Measurements from ENCODE around the gene TMOD2. TPM values are rescaled to one million over a fixed set of nuclear protein-coding genes. Genes with fewer than 3 reads are reported as not detected.

TMOD2 gene
- total RNA-seq, 1 experiment from 2014 or later, result 2.8 TPM

DNA sequence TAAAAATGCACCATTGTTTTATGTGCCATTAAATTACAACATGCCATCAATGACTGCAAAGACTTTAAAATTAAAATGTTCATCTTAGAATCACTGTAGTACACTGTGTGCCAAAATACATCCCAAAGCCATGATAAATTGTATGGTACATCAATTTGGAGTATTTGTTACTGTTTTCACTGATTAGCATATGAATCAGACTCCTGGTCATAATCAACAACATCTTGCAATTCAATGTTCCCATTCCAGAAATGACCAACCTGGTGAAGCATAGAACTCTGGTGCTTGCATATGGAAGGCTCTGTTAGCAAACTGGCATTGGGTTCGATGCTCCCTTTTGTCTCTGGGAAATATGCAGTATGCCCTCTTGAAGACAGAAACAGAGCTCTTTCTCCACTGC, 36.5 kb upstream of the TMOD2 start:
- Mint-ChIP-seq H3K27me3 (ENCODE audit: insufficient read depth, unreplicated experiment) (no peaks in the 10 kb centered on the region), H3K4me3 (ENCODE audit: unreplicated experiment) (no peak overlapping the region), H3K4me1 (ENCODE audit: insufficient read depth, unreplicated experiment) (no peaks in the 10 kb centered on the region), H3K36me3 (ENCODE audit: insufficient read depth, unreplicated experiment) (peaks cover 4% of the 10 kb centered on the region), H3K27ac (ENCODE audit: low read depth, unreplicated experiment) (no peak overlapping the region), H3K9me3 (ENCODE audit: unreplicated experiment) (no peaks in the 10 kb centered on the region)
- intact Hi-C loops (cut with micrococcal nuclease), result no loop called here
- no peak for DNase-seq (ENCODE audit: unreplicated experiment)
- CTCF ChIA-PET, result interaction anchor here (0.6 to 0.7 kb wide), 2 partner anchors 65 to 357 kb away, joined by 3 read pairs; no protein-coding TSS in a partner anchor
- POLR2A ChIA-PET, result no interaction called here
- no TSS peak for BruUV-seq (replicated peaks)
- TF ChIP-seq, protein P1, sequence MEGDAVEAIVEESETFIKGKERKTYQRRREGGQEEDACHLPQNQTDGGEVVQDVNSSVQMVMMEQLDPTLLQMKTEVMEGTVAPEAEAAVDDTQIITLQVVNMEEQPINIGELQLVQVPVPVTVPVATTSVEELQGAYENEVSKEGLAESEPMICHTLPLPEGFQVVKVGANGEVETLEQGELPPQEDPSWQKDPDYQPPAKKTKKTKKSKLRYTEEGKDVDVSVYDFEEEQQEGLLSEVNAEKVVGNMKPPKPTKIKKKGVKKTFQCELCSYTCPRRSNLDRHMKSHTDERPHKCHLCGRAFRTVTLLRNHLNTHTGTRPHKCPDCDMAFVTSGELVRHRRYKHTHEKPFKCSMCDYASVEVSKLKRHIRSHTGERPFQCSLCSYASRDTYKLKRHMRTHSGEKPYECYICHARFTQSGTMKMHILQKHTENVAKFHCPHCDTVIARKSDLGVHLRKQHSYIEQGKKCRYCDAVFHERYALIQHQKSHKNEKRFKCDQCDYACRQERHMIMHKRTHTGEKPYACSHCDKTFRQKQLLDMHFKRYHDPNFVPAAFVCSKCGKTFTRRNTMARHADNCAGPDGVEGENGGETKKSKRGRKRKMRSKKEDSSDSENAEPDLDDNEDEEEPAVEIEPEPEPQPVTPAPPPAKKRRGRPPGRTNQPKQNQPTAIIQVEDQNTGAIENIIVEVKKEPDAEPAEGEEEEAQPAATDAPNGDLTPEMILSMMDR (IDR thresholded peaks at IDR 0.05; ENCODE audit: unreplicated experiment), result no peak

DNA sequence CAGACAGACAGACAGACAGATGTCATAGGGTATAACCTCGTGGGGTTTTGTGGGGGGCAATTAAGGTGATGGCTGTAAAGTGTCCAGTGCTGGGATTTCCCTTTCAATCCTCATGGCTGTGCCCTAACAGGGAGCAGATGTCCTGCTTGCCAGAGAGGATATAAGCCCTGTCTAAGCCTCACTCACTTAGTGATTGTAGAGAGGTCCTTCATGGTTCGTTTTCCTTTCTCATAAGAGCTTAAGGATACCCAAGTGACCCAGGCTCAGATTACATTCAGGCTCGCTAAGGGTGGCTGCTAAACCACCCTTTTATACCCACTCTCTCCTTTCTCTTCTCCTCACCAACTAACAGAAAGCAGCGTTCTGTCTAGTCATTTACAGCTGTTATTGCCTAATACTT, 33.2 kb upstream of the TMOD2 start:
- ChIA-PET CTCF (no interaction called here), POLR2A (no interaction called here)
- TF ChIP-seq, protein P1 (IDR thresholded peaks at IDR 0.05; ENCODE audit: unreplicated experiment), result no peak
- Mint-ChIP-seq H3K36me3 (ENCODE audit: insufficient read depth, unreplicated experiment) (peaks cover 17% of the 10 kb centered on the region), H3K9me3 (ENCODE audit: unreplicated experiment) (no peaks in the 10 kb centered on the region), H3K27ac (ENCODE audit: low read depth, unreplicated experiment) (no peak overlapping the region), H3K27me3 (ENCODE audit: insufficient read depth, unreplicated experiment) (no peaks in the 10 kb centered on the region), H3K4me3 (ENCODE audit: unreplicated experiment) (no peak overlapping the region), H3K4me1 (ENCODE audit: insufficient read depth, unreplicated experiment) (peaks cover 6% of the 10 kb centered on the region)
- no peak for DNase-seq (ENCODE audit: unreplicated experiment)
- no TSS peak for BruUV-seq (replicated peaks)
- intact Hi-C loops (cut with micrococcal nuclease), result no loop called here

DNA sequence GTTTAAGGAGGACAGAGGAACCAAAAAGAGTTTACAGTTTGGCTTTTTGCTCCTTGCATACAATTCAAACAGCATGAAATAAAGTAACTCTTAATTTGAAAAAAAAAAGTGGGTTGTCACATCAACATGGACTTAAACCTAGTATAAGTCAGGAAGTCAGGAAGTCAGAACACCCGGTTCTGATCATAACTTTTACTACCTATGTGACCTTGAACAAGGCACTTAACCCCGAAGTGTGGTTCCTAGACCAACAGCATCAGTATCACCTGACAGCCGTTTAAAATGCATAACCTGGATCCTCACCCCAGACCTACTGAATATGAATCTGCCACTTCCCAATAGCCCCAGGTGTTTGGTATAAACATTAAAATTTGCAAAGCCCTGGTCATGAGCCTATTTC, 32.7 kb upstream of the TMOD2 start:
- no TSS peak for BruUV-seq (replicated peaks)
- no peaks in the 10 kb centered on the region for H3K9me3 Mint-ChIP-seq (ENCODE audit: unreplicated experiment)
- TF ChIP-seq, protein P1 (IDR thresholded peaks at IDR 0.05; ENCODE audit: unreplicated experiment), result no peak
- no peak for DNase-seq (ENCODE audit: unreplicated experiment)
- H3K27ac Mint-ChIP-seq (ENCODE audit: low read depth, unreplicated experiment), result no peak overlapping the region
- H3K36me3 Mint-ChIP-seq (ENCODE audit: insufficient read depth, unreplicated experiment), result peaks cover 17% of the 10 kb centered on the region
- no peak overlapping the region for H3K4me3 Mint-ChIP-seq (ENCODE audit: unreplicated experiment)
- ChIA-PET CTCF (no interaction called here), POLR2A (no interaction called here)
- peaks cover 6% of the 10 kb centered on the region for H3K4me1 Mint-ChIP-seq (ENCODE audit: insufficient read depth, unreplicated experiment)
- intact Hi-C loops (cut with micrococcal nuclease), result no loop called here
- H3K27me3 Mint-ChIP-seq (ENCODE audit: insufficient read depth, unreplicated experiment), result no peaks in the 10 kb centered on the region

DNA sequence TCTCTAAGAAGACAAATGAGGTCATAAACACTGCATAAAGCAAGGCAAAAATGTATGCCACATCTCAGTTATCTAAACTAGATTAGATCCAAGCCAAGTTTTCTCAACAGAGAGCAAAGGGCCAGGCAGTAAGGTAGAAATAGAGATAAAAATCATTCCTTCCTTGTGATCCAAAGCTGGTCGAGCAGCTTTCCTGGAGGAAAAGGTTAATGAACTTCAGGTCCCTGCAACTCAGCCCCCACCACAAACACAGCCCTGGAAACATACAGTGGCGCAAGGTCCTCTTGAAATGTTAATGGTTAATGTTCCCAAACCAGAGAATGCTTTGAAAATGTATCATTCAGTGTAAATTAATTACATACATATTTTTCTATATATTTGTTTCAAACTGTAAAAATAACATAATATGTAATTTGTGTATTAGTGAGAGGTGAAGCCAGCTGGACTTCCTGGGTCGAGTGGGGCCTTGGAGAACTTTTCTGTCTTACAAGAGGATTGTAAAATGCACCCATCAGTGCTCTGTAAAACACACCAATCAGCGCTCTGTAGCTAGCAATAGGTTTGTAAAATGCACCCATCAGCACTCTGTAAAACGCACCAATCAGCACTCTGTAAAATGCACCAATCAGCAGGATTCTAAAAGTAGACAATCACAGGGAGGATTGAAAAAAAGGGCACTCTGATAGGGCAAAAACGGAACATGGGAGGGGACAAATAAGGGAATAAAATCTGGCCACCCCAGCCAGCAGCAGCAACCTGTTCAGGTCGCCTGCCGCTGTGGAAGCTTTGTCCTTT, 31.0 kb upstream of the TMOD2 start:
- no peak for DNase-seq (ENCODE audit: unreplicated experiment)
- no TSS peak for BruUV-seq (replicated peaks)
- Mint-ChIP-seq H3K4me3 (ENCODE audit: unreplicated experiment) (no peak overlapping the region), H3K36me3 (ENCODE audit: insufficient read depth, unreplicated experiment) (peaks cover 17% of the 10 kb centered on the region), H3K27me3 (ENCODE audit: insufficient read depth, unreplicated experiment) (no peaks in the 10 kb centered on the region), H3K9me3 (ENCODE audit: unreplicated experiment) (no peaks in the 10 kb centered on the region), H3K27ac (ENCODE audit: low read depth, unreplicated experiment) (no peak overlapping the region), H3K4me1 (ENCODE audit: insufficient read depth, unreplicated experiment) (peaks cover 6% of the 10 kb centered on the region)
- ChIA-PET POLR2A (interaction anchor here (1.0 kb wide), 1 partner anchor 12 kb away, joined by 3 read pairs; no protein-coding TSS in a partner anchor), CTCF (interaction anchor here (1.0 to 1.2 kb wide), 2 partner anchors 12 to 41 kb away, joined by 3 read pairs; no protein-coding TSS in a partner anchor)
- TF ChIP-seq, protein P1 (IDR thresholded peaks at IDR 0.05; ENCODE audit: unreplicated experiment), result no peak
- intact Hi-C loops (cut with micrococcal nuclease), result no loop called here

All from MCF 10A (cell line).